Endodermal cell (in vitro differentiated cells): Measurements from ENCODE around the gene MYO5A. TPM values are rescaled to one million over a fixed set of nuclear protein-coding genes. Genes with fewer than 3 reads are reported as not detected.

Experiments used
- DNase-seq: peaks from one replicate; pipeline ENCODE4 v3.0.0-alpha.2; 2017
- H3K27ac ChIP-seq: 2 replicates; pipeline ENCODE4 v1.5.1; 2013; ENCODE audit warnings: mild to moderate bottlenecking, low read depth, low read length, moderate library complexity
- H3K27me3 ChIP-seq: 2 replicates; pipeline ENCODE4 v1.6.1; 2013; ENCODE audit warnings: mild to moderate bottlenecking, low read length, moderate library complexity; ENCODE audit not compliant: insufficient read depth, control insufficient read depth, poor library complexity, severe bottlenecking
- H3K36me3 ChIP-seq: 2 replicates; pipeline ENCODE4 v1.7.0; 2013; ENCODE audit warnings: mild to moderate bottlenecking, low read length, moderate library complexity; ENCODE audit not compliant: control insufficient read depth, insufficient read depth
- H3K4me1 ChIP-seq: one replicate; pipeline ENCODE4 v1.7.0; 2013; ENCODE audit warnings: low read length; ENCODE audit not compliant: control insufficient read depth, insufficient read depth
- H3K4me3 ChIP-seq: 2 replicates; pipeline ENCODE4 v1.5.1; 2013; ENCODE audit warnings: mild to moderate bottlenecking, low read length, moderate library complexity
- H3K9ac ChIP-seq: 2 replicates; pipeline ENCODE4 v1.6.1; 2013; ENCODE audit warnings: mild to moderate bottlenecking, low read length, moderate library complexity; ENCODE audit not compliant: poor library complexity, severe bottlenecking; ENCODE audit errors: extremely low read depth
- H3K9me3 ChIP-seq: 2 replicates; pipeline ENCODE4 v1.6.1; 2013; ENCODE audit warnings: mild to moderate bottlenecking, low read length, moderate library complexity; ENCODE audit not compliant: control insufficient read depth
- H3K27ac Mint-ChIP-seq: 2 replicates; pipeline ENCODE4 v1.8.0; 2020; ENCODE audit warnings: mixed read lengths
- H3K27me3 Mint-ChIP-seq: 2 replicates; pipeline ENCODE4 v1.8.0; 2021; ENCODE audit warnings: mild to moderate bottlenecking, mixed read lengths; ENCODE audit not compliant: insufficient read depth
- H3K36me3 Mint-ChIP-seq: 2 replicates; pipeline ENCODE4 v1.8.0; 2020; ENCODE audit warnings: low read depth, mixed read lengths
- H3K4me1 Mint-ChIP-seq: 2 replicates; pipeline ENCODE4 v1.8.0; 2020; ENCODE audit warnings: mixed read lengths
- H3K4me3 Mint-ChIP-seq: 2 replicates; pipeline ENCODE4 v1.8.0; 2020; ENCODE audit warnings: mild to moderate bottlenecking, moderate library complexity, mixed read lengths
- H3K9me3 Mint-ChIP-seq: 2 replicates; pipeline ENCODE4 v1.8.0; 2020; ENCODE audit warnings: mild to moderate bottlenecking, mixed read lengths
- CTCF ChIP-seq: fragments of 200-600 bp; sonication (generic); conservative IDR thresholded peaks from 2 replicates; pipeline ENCODE4 v1.5.0; 2021; ENCODE audit warnings: antibody characterized with exemption, mild to moderate bottlenecking
- WGBS, 2 experiments: methylation state at CpG; one replicate each; pipeline versions ENCODE4 v1.1.5 to v1.1.7; 2013; ENCODE audit warnings: missing lambda C conversion rate in 2 of 2, mixed read lengths in 1 of 2; ENCODE audit not compliant: insufficient coverage in 1 of 2, insufficient read length in 1 of 2; 5-methylcytosine and 5-hydroxymethylcytosine counted together
- total RNA-seq, 2 donors: library from RNA; stranded (reverse); fragmentation: NEBNext Ultra II Directional in 1 of 2; extraction: Animal tissue kit (Norgen Biotek cat#: 25700) in 1 of 2; gene quantifications; 2 replicates in 1 of 2; 3 replicates in 1 of 2; pipeline ENCODE4 v1.2.1, GENCODE V29; 2021

The MYO5A gene
- total RNA-seq, 2 donors from 2014 or later = 10.0 to 13.1 TPM

- no peak overlapping the region for H3K27ac ChIP-seq
- no peak for TF ChIP-seq CTCF
- no peaks in the 10 kb centered on the region for H3K27me3 Mint-ChIP-seq
- no peaks in the 10 kb centered on the region for H3K36me3 ChIP-seq
- H3K27ac Mint-ChIP-seq = no peak overlapping the region
- no peaks in the 10 kb centered on the region for H3K4me1 Mint-ChIP-seq
- H3K4me3 ChIP-seq = no peak overlapping the region
- no peak for DNase-seq
- no peaks in the 10 kb centered on the region for H3K36me3 Mint-ChIP-seq
- no peak overlapping the region for H3K9ac ChIP-seq
- H3K9me3 ChIP-seq = no peaks in the 10 kb centered on the region
- no peaks in the 10 kb centered on the region for H3K4me1 ChIP-seq
- H3K27me3 ChIP-seq = no peaks in the 10 kb centered on the region
- whole genome bisulfite sequencing, 2 experiments = 92 to 95% methylated on average over 4 to 5 of the region's 5 CpGs
- H3K9me3 Mint-ChIP-seq = no peaks in the 10 kb centered on the region
- no peak overlapping the region for H3K4me3 Mint-ChIP-seq
Observed at GRCh38 chr15:52503788-52504496, 24.7 kb downstream of the MYO5A start.

- DNase-seq = no peak
- Mint-ChIP-seq H3K9me3 (no peaks in the 10 kb centered on the region), H3K4me1 (no peaks in the 10 kb centered on the region), H3K4me3 (no peak overlapping the region), H3K27me3 (no peaks in the 10 kb centered on the region), H3K36me3 (no peaks in the 10 kb centered on the region), H3K27ac (no peak overlapping the region)
- H3K4me1 ChIP-seq = no peaks in the 10 kb centered on the region
- no peak overlapping the region for H3K9ac ChIP-seq
- no peaks in the 10 kb centered on the region for H3K27me3 ChIP-seq
- TF ChIP-seq CTCF = no peak
- 100% methylated on average over 1 of the region's 1 CpG for WGBS, 2 experiments
- no peaks in the 10 kb centered on the region for H3K9me3 ChIP-seq
- H3K4me3 ChIP-seq = no peak overlapping the region
- H3K27ac ChIP-seq = no peak overlapping the region
- no peaks in the 10 kb centered on the region for H3K36me3 ChIP-seq
Observed at GRCh38 chr15:52502608-52503007, 26.1 kb downstream of the MYO5A start.

- DNase-seq = no peak
- Histone ChIP-seq H3K9me3 (no peaks in the 10 kb centered on the region), H3K4me1 (no peaks in the 10 kb centered on the region), H3K27ac (no peak overlapping the region), H3K9ac (no peak overlapping the region), H3K27me3 (no peaks in the 10 kb centered on the region), H3K4me3 (no peak overlapping the region), H3K36me3 (no peaks in the 10 kb centered on the region)
- Mint-ChIP-seq H3K36me3 (no peaks in the 10 kb centered on the region), H3K4me1 (no peaks in the 10 kb centered on the region), H3K4me3 (no peak overlapping the region), H3K27ac (no peak overlapping the region), H3K27me3 (no peaks in the 10 kb centered on the region), H3K9me3 (no peaks in the 10 kb centered on the region)
- no peak for TF ChIP-seq CTCF
- WGBS, 2 experiments = 94% methylated on average over 3 of the region's 3 CpGs; no CpG with 5 or more reads in 1 of the 2 experiments
Observed at GRCh38 chr15:52499506-52499905, 29.2 kb downstream of the MYO5A start.
